Measurements from ENCODE around the gene RPS6KB1.
"Not testable (repeated sequence)": the region's sequence is repeated elsewhere in the genome, so short reads cannot be mapped to it uniquely, and the experiment has no call there.

DNA sequence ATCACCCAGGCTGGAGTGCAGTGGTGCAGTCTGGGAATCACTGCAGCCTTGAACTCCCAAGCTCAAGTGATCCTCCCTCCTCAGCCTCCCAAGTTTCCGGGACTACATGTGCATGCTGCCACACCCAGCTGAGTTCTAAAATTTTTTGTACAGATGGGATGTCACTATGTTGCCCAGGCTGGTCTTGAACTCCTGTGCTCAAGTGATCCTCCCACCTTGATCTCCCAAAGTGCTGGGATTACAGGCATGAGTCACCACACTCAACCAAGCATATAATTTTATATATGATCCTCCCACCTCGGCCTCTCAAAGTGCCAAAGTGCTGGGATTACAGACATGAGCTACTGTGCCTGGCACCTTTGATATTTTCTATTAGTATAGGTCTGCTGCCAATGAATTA, 78.8 kb downstream of the RPS6KB1 start:
- TF ChIP-seq EZH2 (IDR thresholded peaks at IDR 0.05; ENCODE audit: borderline replicate concordance, low read length): not testable (repeated sequence)
- TF ChIP-seq, protein P1, sequence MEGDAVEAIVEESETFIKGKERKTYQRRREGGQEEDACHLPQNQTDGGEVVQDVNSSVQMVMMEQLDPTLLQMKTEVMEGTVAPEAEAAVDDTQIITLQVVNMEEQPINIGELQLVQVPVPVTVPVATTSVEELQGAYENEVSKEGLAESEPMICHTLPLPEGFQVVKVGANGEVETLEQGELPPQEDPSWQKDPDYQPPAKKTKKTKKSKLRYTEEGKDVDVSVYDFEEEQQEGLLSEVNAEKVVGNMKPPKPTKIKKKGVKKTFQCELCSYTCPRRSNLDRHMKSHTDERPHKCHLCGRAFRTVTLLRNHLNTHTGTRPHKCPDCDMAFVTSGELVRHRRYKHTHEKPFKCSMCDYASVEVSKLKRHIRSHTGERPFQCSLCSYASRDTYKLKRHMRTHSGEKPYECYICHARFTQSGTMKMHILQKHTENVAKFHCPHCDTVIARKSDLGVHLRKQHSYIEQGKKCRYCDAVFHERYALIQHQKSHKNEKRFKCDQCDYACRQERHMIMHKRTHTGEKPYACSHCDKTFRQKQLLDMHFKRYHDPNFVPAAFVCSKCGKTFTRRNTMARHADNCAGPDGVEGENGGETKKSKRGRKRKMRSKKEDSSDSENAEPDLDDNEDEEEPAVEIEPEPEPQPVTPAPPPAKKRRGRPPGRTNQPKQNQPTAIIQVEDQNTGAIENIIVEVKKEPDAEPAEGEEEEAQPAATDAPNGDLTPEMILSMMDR (conservative IDR thresholded peaks at IDR 0.05 in 1 of 2, IDR thresholded peaks at IDR 0.05 in 1 of 2; ENCODE audit: extremely low read depth in 1 of 2, insufficient read depth in 1 of 2, low read depth in 1 of 2, low read length in 2 of 2): not testable (repeated sequence)
